ENCODE results near the gene CD8A.

GRCh38 chr2:86782748-86783147 lies 8.0 kb downstream of the CD8A start:
- no peak for TF ChIP-seq CTCF (IDR thresholded peaks at IDR 0.05)
- no peak for TF ChIP-seq EP300 (IDR thresholded peaks at IDR 0.05)
- TF ChIP-seq POLR2AphosphoS5 (IDR thresholded peaks at IDR 0.05), result no peak
- no peak for TF ChIP-seq POLR2A (IDR thresholded peaks at IDR 0.05)
